ENCODE results near the gene CLN3.

- no peak for TF ChIP-seq CTCF (IDR thresholded peaks at IDR 0.05 in 8 of 11, conservative IDR thresholded peaks at IDR 0.05 in 3 of 11)
- no peak for TF ChIP-seq POLR2AphosphoS5 (IDR thresholded peaks at IDR 0.05)
- TF ChIP-seq POLR2A (IDR thresholded peaks at IDR 0.05) = no peak
These were observed 30.9 kb upstream of the CLN3 start for GRCh38 chr16:28522792-28523191.
